HUES6 (cell line): ENCODE data around the gene SLC22A7.
"Not testable (repeated sequence)": the region's sequence is repeated elsewhere in the genome, so short reads cannot be mapped to it uniquely, and the experiment has no call there.

Source experiments
- H3K27ac ChIP-seq: 2 replicates; pipeline ENCODE4 v1.7.0; 2013; ENCODE audit warnings: low read depth, mild to moderate bottlenecking, low read length, inconsistent platforms
- H3K27me3 ChIP-seq: 2 replicates; pipeline ENCODE4 v1.6.1; 2013; ENCODE audit warnings: low read length; ENCODE audit not compliant: control insufficient read depth, insufficient read depth
- H3K36me3 ChIP-seq: 2 replicates; pipeline ENCODE4 v1.6.1; 2013; ENCODE audit warnings: low read length; ENCODE audit not compliant: control insufficient read depth, insufficient read depth
- H3K4me1 ChIP-seq: 2 replicates; pipeline ENCODE4 v1.6.1; 2013; ENCODE audit warnings: low read length; ENCODE audit not compliant: control insufficient read depth, insufficient read depth
- H3K4me3 ChIP-seq: 2 replicates; pipeline ENCODE4 v1.5.1; 2013; ENCODE audit warnings: low read depth, low read length
- H3K9ac ChIP-seq: one replicate; pipeline ENCODE4 v1.6.1; 2013; ENCODE audit warnings: mild to moderate bottlenecking, low read length
- H3K9me3 ChIP-seq: 2 replicates; pipeline ENCODE4 v1.6.1; 2013; ENCODE audit warnings: low read depth, low read length; ENCODE audit not compliant: control insufficient read depth, insufficient read depth

Gene SLC22A7

GRCh38 chr6:43351951-43352350, 53.9 kb downstream of the SLC22A7 start:
- H3K9me3 ChIP-seq, H3K27me3 ChIP-seq, H3K4me1 ChIP-seq, H3K27ac ChIP-seq, H3K9ac ChIP-seq, H3K4me3 ChIP-seq: not testable (repeated sequence)
- H3K36me3 ChIP-seq = peaks cover 52% of the 10 kb centered on the region
